Measurements from ENCODE around the gene RPL12.

Gene RPL12

DNA sequence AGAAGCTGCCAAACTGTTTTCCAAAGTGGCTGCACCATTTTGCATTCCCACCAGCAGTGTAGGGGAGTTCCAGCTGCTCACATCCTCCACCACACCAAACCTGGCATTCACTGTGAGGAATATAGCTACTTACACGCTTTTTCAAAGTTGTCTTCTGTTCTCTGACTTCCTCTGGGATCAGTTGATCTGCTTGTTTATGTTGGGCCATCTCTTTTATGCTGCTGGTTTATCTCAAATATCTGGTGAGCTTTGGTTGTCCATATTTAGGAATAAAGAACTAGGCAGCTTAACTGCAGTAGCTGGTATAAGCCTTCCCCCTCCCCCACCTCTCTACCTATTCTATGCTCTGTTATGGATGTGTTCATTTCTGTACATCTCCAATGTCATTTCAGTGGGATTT lies 35.5 kb downstream of the RPL12 start:
- no peak for TF ChIP-seq ZNF274 (IDR thresholded peaks at IDR 0.05; ENCODE audit: low read depth, low read length)
- H3K4me3 ChIP-seq (ENCODE audit: low read length): no peak overlapping the region

- TF ChIP-seq ZNF274 (IDR thresholded peaks at IDR 0.05; ENCODE audit: low read depth, low read length): no peak
- no peak overlapping the region for H3K4me3 ChIP-seq (ENCODE audit: low read length)
Observed at GRCh38 chr9:127415141-127415540, 36.1 kb downstream of the RPL12 start.

- no peak overlapping the region for H3K4me3 ChIP-seq (ENCODE audit: low read length)
- no peak for TF ChIP-seq ZNF274 (IDR thresholded peaks at IDR 0.05; ENCODE audit: low read depth, low read length)
Observed at GRCh38 chr9:127411122-127411521, 40.1 kb downstream of the RPL12 start.

- no peak for TF ChIP-seq ZNF274 (IDR thresholded peaks at IDR 0.05; ENCODE audit: low read depth, low read length)
- H3K4me3 ChIP-seq (ENCODE audit: low read length): no peak overlapping the region
Observed at GRCh38 chr9:127407492-127407843, 43.7 kb downstream of the RPL12 start.

DNA sequence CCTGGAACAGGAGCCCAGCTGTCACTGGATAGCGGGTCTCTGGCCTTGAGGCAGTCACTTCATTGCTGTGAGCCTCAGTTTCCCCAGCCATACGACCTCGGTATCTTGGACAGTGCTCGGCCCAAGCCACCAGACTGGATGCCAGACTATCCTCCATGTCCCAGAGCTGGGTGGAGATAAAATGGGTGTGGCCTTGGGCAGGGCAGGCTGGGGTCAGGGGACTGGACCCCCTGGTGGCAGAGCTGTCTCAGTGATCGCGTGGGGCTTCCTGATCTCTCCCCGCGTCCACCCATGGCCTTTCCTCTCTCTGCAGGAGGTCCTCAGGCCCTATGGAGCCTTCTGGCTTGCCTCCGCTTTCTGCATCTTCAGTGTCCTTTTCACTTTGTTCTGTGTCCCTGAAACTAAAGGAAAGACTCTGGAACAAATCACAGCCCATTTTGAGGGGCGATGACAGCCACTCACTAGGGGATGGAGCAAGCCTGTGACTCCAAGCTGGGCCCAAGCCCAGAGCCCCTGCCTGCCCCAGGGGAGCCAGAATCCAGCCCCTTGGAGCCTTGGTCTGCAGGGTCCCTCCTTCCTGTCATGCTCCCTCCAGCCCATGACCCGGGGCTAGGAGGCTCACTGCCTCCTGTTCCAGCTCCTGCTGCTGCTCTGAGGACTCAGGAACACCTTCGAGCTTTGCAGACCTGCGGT lies 44.3 kb downstream of the RPL12 start:
- no peak overlapping the region for H3K4me3 ChIP-seq (ENCODE audit: low read length)
- TF ChIP-seq ZNF274 (IDR thresholded peaks at IDR 0.05; ENCODE audit: low read depth, low read length): no peak

DNA sequence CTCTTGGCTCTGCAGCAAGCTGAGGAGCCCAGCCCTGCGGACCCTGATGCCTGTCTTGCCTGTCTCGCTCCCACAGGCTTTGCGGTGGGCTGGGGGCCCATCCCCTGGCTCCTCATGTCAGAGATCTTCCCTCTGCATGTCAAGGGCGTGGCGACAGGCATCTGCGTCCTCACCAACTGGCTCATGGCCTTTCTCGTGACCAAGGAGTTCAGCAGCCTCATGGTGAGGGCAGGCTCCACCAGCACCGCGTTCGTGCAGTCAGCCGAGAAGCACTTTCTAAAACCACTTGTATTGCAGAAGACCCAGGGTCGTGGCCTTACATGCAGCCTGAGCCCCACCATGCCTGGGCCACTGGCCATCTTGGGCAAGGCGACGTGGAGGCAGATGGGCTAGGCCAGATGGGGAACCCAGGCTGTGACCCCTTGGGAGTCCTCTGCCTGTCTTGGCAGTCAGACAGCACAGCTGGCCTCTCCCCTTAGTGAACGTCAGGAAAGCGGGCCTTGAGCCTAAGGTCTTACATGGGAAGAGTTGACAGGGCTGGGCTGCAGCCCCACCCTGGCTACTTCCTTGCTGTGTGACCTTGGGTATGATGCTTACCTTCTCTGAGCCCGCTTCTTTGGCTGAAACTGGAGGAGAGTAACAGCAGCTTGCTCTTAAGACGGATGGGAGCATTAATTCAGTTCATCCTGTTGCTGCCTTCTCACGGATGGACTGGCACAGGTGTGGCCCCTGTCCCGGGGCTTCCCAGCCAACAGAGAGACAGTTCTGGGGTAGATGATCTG lies 45.7 kb downstream of the RPL12 start:
- TF ChIP-seq ZNF274 (IDR thresholded peaks at IDR 0.05; ENCODE audit: low read depth, low read length): no peak
- H3K4me3 ChIP-seq (ENCODE audit: low read length): no peak overlapping the region

DNA sequence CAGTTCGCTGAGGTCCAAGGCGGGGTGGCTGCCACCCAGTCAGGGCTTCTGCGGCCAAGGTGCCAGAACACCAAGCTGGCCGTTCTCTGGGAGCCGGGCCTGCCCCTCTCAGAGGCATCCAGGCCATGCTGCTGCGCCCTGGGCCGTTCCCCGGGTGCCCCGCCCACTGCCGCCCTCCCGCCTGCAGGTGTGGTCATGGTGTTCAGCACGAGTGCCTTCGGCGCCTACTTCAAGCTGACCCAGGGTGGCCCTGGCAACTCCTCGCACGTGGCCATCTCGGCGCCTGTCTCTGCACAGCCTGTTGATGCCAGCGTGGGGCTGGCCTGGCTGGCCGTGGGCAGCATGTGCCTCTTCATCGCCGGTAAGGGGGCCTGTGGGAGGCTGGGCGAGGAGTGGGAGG lies 46.6 kb downstream of the RPL12 start:
- TF ChIP-seq ZNF274 (IDR thresholded peaks at IDR 0.05; ENCODE audit: low read depth, low read length): no peak
- H3K4me3 ChIP-seq (ENCODE audit: low read length): no peak overlapping the region

DNA sequence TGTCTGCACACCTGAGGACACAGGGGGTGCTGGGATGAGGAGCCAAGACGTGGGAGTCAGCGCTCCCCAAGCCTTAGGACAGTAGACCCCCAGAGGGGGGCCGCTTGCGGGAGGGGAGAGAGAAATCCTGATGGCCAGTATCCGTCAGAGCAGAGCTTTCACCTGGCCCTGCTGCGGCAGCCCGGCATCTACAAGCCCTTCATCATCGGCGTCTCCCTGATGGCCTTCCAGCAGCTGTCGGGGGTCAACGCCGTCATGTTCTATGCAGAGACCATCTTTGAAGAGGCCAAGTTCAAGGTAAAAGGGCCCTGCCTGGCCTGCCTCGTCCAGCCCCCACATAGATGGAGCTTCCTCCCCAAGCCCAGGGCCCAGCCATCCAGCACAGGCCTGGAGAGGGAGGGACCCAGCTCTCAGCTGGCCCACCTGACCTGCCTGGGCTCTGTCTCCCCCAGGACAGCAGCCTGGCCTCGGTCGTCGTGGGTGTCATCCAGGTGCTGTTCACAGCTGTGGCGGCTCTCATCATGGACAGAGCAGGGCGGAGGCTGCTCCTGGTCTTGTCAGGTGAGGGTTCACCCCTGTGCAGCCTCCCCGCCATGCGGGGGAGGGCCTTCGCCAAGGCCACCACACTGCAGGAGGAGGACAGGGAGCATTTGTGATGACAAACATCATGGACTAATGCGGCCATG lies 47.6 kb downstream of the RPL12 start:
- no peak for TF ChIP-seq ZNF274 (IDR thresholded peaks at IDR 0.05; ENCODE audit: low read depth, low read length)
- H3K4me3 ChIP-seq (ENCODE audit: low read length): no peak overlapping the region

GRCh38 chr9:127402401-127403090 lies 48.7 kb downstream of the RPL12 start:
- H3K4me3 ChIP-seq (ENCODE audit: low read length): no peak overlapping the region
- no peak for TF ChIP-seq ZNF274 (IDR thresholded peaks at IDR 0.05; ENCODE audit: low read depth, low read length)

DNA sequence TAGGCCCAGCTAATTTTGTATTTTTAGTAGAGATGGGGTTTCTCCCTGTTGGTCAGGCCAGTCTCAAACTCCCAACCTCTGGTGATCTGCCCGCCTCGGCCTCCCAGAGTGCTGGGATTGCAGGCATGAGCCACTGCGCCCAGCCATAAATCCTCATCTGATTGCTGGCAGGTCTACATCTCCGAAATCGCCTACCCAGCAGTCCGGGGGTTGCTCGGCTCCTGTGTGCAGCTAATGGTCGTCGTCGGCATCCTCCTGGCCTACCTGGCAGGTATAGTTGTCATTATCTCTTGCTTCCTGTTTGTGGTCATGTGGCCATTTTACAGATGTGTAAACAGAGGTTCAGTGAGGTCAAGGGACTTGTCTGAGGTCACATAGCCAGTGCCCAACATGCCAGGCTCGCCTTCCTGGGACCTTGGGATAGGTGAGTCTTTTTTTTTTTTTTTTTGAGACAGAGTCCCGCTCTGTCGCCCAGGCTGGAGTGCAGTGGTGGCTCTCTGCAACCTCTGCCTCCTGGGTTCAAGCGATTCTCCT lies 51.4 kb downstream of the RPL12 start:
- no peak overlapping the region for H3K4me3 ChIP-seq (ENCODE audit: low read length)
- TF ChIP-seq ZNF274 (IDR thresholded peaks at IDR 0.05; ENCODE audit: low read depth, low read length): no peak

- no peak for TF ChIP-seq ZNF274 (IDR thresholded peaks at IDR 0.05; ENCODE audit: low read depth, low read length)
- H3K4me3 ChIP-seq (ENCODE audit: low read length): no peak overlapping the region
Observed at GRCh38 chr9:127398715-127399400, 52.3 kb downstream of the RPL12 start.

- TF ChIP-seq ZNF274 (IDR thresholded peaks at IDR 0.05; ENCODE audit: low read depth, low read length): no peak
- H3K4me3 ChIP-seq (ENCODE audit: low read length): peak overlapping the region; percentile 73; the same call in 1 of the 2 replicates
Observed at GRCh38 chr9:127398275-127398647, 52.9 kb downstream of the RPL12 start.
